ENCODE results near the gene WDPCP. TPM values are rescaled to one million over a fixed set of nuclear protein-coding genes. Genes with fewer than 3 reads are reported as not detected.

Gene WDPCP
- total and polyA plus RNA-seq, 2 of the 13 experiments (the other 11 are each of a cell fraction or from before 2014, with no cell fraction given) = 2.9 to 5.2 TPM

DNA sequence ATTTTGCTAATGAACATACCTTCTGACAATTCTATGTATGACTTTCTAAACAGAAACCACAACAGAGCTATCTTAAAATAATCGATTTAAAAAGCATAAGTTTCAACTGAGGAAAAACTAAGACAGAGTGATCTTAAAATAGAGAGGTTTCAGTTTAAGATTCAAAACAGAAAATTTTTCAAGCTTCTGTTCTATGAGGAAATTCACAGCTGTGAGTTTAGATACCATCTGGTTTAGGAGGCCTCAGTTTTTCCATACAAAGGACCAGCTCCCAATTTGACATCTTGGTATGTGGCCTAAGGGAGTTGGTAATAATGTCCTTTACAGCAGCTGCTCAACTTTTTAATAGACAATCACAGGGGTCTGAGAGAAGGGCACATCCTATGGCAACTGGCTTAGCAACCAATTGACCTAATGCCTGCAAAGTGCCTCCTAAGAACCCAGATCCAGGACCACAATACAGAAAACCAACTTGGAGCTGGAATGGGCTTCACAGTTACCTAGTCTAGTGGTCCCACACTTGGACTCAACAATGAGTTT, 40.2 kb upstream of the WDPCP start:
- ChIA-PET CTCF (ENCODE audit: low intra/inter-chr PET ratio, low total read pairs) (no interaction called here), POLR2A (no interaction called here)
- ATAC-seq = no peak
- Histone ChIP-seq H3K27me3 (ENCODE audit: control insufficient read depth in 1 of 2, insufficient read depth in 2 of 2, low read length in 2 of 2) (peaks cover 0 to 16% of the 10 kb centered on the region in 2 experiments; a peak in 2 of 5 replicates), H3K4me2 (ENCODE audit: low read depth, low read length) (no peak overlapping the region), H4K20me1 (ENCODE audit: insufficient read depth, low read length) (no peaks in the 10 kb centered on the region), H3K9ac (ENCODE audit: insufficient read depth, low read depth, low read length) (no peak overlapping the region), H3K4me1 (ENCODE audit: insufficient read depth, low read length) (no peaks in the 10 kb centered on the region), H2AFZ (ENCODE audit: low read length) (no peak overlapping the region), H3K79me2 (ENCODE audit: insufficient read depth, low read length) (no peaks in the 10 kb centered on the region), H3K9me3 (ENCODE audit: low read length) (peaks cover 12% of the 10 kb centered on the region), H3K4me3 (replicated peaks in 1 of 3; ENCODE audit: insufficient read depth in 1 of 3, low read depth in 2 of 3, low read length in 3 of 3) (no peak overlapping the region), H3K36me3 (replicated peaks in 1 of 2; ENCODE audit: control insufficient read depth in 1 of 2, insufficient read depth in 2 of 2, low read length in 2 of 2) (no peaks in the 10 kb centered on the region), H3K27ac (ENCODE audit: extremely low read length, insufficient read depth, low read length) (no peak overlapping the region)
- FAIRE-seq = no peak
- in situ Hi-C loops (cut with HindIII; ENCODE audit: extremely low pct_ligation_motif_present, low pct_unique_long_range_greater_than_20kb) = no loop called here
- 23% methylated on average over 1 of the region's 1 CpG for WGBS (ENCODE audit: low lambda C conversion rate)
- intact Hi-C loops (cut with micrococcal nuclease; ENCODE audit: unreplicated experiment) = no loop called here
- TF ChIP-seq ZNF747 (CRISPR knock-in tag; IDR thresholded peaks at IDR 0.05; ENCODE audit: borderline replicate concordance) = no peak
- no peak for TF ChIP-seq FOSL2 (CRISPR knock-in tag; IDR thresholded peaks at IDR 0.05)
- no peak for TF ChIP-seq KDM3A (CRISPR knock-in tag; IDR thresholded peaks at IDR 0.05; ENCODE audit: low read depth)
- TF ChIP-seq, protein P1, sequence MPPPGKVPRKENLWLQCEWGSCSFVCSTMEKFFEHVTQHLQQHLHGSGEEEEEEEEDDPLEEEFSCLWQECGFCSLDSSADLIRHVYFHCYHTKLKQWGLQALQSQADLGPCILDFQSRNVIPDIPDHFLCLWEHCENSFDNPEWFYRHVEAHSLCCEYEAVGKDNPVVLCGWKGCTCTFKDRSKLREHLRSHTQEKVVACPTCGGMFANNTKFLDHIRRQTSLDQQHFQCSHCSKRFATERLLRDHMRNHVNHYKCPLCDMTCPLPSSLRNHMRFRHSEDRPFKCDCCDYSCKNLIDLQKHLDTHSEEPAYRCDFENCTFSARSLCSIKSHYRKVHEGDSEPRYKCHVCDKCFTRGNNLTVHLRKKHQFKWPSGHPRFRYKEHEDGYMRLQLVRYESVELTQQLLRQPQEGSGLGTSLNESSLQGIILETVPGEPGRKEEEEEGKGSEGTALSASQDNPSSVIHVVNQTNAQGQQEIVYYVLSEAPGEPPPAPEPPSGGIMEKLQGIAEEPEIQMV (CRISPR knock-in tag; IDR thresholded peaks at IDR 0.05; ENCODE audit: low read depth) = no peak
- TF ChIP-seq, protein P2, sequence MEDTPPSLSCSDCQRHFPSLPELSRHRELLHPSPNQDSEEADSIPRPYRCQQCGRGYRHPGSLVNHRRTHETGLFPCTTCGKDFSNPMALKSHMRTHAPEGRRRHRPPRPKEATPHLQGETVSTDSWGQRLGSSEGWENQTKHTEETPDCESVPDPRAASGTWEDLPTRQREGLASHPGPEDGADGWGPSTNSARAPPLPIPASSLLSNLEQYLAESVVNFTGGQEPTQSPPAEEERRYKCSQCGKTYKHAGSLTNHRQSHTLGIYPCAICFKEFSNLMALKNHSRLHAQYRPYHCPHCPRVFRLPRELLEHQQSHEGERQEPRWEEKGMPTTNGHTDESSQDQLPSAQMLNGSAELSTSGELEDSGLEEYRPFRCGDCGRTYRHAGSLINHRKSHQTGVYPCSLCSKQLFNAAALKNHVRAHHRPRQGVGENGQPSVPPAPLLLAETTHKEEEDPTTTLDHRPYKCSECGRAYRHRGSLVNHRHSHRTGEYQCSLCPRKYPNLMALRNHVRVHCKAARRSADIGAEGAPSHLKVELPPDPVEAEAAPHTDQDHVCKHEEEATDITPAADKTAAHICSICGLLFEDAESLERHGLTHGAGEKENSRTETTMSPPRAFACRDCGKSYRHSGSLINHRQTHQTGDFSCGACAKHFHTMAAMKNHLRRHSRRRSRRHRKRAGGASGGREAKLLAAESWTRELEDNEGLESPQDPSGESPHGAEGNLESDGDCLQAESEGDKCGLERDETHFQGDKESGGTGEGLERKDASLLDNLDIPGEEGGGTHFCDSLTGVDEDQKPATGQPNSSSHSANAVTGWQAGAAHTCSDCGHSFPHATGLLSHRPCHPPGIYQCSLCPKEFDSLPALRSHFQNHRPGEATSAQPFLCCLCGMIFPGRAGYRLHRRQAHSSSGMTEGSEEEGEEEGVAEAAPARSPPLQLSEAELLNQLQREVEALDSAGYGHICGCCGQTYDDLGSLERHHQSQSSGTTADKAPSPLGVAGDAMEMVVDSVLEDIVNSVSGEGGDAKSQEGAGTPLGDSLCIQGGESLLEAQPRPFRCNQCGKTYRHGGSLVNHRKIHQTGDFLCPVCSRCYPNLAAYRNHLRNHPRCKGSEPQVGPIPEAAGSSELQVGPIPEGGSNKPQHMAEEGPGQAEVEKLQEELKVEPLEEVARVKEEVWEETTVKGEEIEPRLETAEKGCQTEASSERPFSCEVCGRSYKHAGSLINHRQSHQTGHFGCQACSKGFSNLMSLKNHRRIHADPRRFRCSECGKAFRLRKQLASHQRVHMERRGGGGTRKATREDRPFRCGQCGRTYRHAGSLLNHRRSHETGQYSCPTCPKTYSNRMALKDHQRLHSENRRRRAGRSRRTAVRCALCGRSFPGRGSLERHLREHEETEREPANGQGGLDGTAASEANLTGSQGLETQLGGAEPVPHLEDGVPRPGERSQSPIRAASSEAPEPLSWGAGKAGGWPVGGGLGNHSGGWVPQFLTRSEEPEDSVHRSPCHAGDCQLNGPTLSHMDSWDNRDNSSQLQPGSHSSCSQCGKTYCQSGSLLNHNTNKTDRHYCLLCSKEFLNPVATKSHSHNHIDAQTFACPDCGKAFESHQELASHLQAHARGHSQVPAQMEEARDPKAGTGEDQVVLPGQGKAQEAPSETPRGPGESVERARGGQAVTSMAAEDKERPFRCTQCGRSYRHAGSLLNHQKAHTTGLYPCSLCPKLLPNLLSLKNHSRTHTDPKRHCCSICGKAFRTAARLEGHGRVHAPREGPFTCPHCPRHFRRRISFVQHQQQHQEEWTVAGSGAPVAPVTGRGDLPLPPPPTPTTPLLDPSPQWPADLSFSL (CRISPR knock-in tag; IDR thresholded peaks at IDR 0.05) = no peak
- no peak for TF ChIP-seq ZNF570 (CRISPR knock-in tag; IDR thresholded peaks at IDR 0.05; ENCODE audit: borderline replicate concordance)
- no peak for TF ChIP-seq ELF4 (CRISPR knock-in tag; IDR thresholded peaks at IDR 0.05; ENCODE audit: borderline replicate concordance)
- no peak for TF ChIP-seq PCBP1 (IDR thresholded peaks at IDR 0.05; ENCODE audit: borderline replicate concordance, low read depth, low read length)
- no peak for TF ChIP-seq MXI1 (IDR thresholded peaks at IDR 0.05; ENCODE audit: borderline replicate concordance, low read depth, low read length)
- TF ChIP-seq ZNF841 (CRISPR knock-in tag; IDR thresholded peaks at IDR 0.05; ENCODE audit: borderline replicate concordance) = no peak
- BruUV-seq (replicated peaks) = no TSS peak
- no peak for DNase-seq (ENCODE audit: low spot score)

All from HepG2 (cell line).